Measurements from ENCODE around the gene RNF14. TPM values are rescaled to one million over a fixed set of nuclear protein-coding genes. Genes with fewer than 3 reads are reported as not detected.

The RNF14 gene
- total and polyA plus RNA-seq, 12 donors = 20.3 to 130 (median 100) TPM

- peaks cover 0 to 14% (median 0%) of the 10 kb centered on the region in 9 donors for H3K4me1 ChIP-seq
- intact Hi-C loops (cut with DNase I) = loop anchor here in 2 of 10 donors (10.0 kb wide), 2 partner anchors 541 to 691 kb away; no protein-coding TSS in a partner anchor
- ATAC-seq = no peak
- no peak overlapping the region for H3K27ac ChIP-seq
- no peaks in the 10 kb centered on the region for H3K27me3 ChIP-seq
- TF ChIP-seq CTCF (IDR thresholded peaks at IDR 0.05) = no peak
- no peaks in the 10 kb centered on the region for H3K9me3 ChIP-seq
- no peak overlapping the region for H3K4me3 ChIP-seq
- H3K36me3 ChIP-seq = peaks cover 0 to 100% (median 39%) of the 10 kb centered on the region in 9 donors
- no peak for DNase-seq
- WGBS, 2 donors = 61 to 72% methylated on average over 2 of the region's 2 CpGs
Measured at GRCh38 chr5:142003266-142003800, 34.4 kb downstream of the RNF14 start.

GRCh38 chr5:142006363-142007236, 37.7 kb downstream of the RNF14 start:
- intact Hi-C loops (cut with DNase I) = loop anchor here in 2 of 10 donors (10.0 kb wide), 2 partner anchors 538 to 688 kb away; no protein-coding TSS in a partner anchor

GRCh38 chr5:142007237-142007544, 38.3 kb downstream of the RNF14 start:
- peaks cover 0 to 95% (median 24%) of the 10 kb centered on the region in 9 donors for H3K36me3 ChIP-seq

More at GRCh38 chr5:142006363-142007236, 37.7 kb downstream of the RNF14 start:
- ATAC-seq (peak in 3 of 8 donors; percentile 13 to 29 (median 26)), DNase-seq (no peak)
- Histone ChIP-seq H3K4me1 (peaks cover 0 to 16% (median 0%) of the 10 kb centered on the region in 9 donors), H3K4me3 (no peak overlapping the region), H3K27ac (peak overlapping the region in 1 of 10 donors; percentile 8), H3K27me3 (no peaks in the 10 kb centered on the region), H3K9me3 (no peaks in the 10 kb centered on the region), H3K36me3 (peaks cover 0 to 98% (median 29%) of the 10 kb centered on the region in 9 donors)
- TF ChIP-seq CTCF (IDR thresholded peaks at IDR 0.05) = no peak
- 86 to 90% methylated on average over 3 of the region's 3 CpGs for WGBS, 2 donors

More at GRCh38 chr5:142007237-142007544, 38.3 kb downstream of the RNF14 start:
- peak overlapping the region in 1 of 10 donors; percentile 8 for H3K27ac ChIP-seq
- WGBS, 2 donors = 90 to 94% methylated on average over 1 of the region's 1 CpG
- DNase-seq = no peak
- H3K9me3 ChIP-seq = no peaks in the 10 kb centered on the region
- H3K4me3 ChIP-seq = no peak overlapping the region
- no peaks in the 10 kb centered on the region for H3K27me3 ChIP-seq
- H3K4me1 ChIP-seq = peaks cover 0 to 22% (median 4%) of the 10 kb centered on the region in 9 donors
- no peak for ATAC-seq
- no peak for TF ChIP-seq CTCF (IDR thresholded peaks at IDR 0.05)
- intact Hi-C loops (cut with DNase I) = loop anchor here in 2 of 10 donors (10.0 kb wide), 2 partner anchors 538 to 688 kb away; no protein-coding TSS in a partner anchor

Data from heart right ventricle (tissue), 16 donors.